Measurements from ENCODE around the gene ARMCX4. TPM values are rescaled to one million over a fixed set of nuclear protein-coding genes. Genes with fewer than 3 reads are reported as not detected.
"Not testable (repeated sequence)": the region's sequence is repeated elsewhere in the genome, so short reads cannot be mapped to it uniquely, and the experiment has no call there.

The ARMCX4 gene
- 1.4 and 1.9 TPM in 2 replicates for polyA plus RNA-seq (2014; cell fraction: cytosol; rRNA removed)
- 15.6 and 19.6 TPM in 2 replicates for polyA plus RNA-seq (2014; cell fraction: nucleus; rRNA removed)

DNA sequence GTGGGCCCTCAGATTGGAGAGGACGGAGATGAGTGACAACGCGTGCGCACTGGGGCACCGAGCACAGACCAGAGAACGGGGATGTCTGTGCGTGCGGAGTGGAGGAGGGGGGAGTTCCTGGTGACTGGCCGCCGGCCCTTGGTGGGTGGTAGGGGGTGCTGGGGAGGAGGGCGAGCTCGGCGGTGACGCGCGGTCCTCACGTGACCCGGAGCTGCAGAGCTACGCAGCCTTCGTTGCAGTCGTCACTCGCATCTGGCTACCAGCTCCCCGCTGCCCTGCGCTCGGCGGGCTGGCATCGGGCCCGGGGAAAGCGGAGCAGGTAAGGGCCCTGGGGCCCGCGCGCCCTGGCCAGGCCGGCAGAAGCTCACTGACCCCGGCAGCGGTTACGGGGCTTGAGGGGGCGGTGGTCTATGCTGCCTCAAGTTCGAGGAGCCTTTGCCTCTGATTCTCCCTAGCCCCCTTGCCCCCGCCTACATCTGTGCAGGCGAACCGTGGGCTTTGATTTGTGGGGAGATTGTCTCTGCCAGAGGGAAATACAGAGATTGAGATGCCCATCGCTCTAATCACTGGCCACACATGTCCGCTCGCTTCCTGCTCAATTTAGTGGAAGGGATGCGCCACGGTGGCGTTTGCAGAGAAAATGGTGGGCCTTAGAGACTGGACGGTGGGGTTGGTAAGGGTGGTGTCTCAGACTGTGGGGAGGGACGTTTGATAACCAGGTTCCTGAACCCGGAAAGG, at the start of gene ARMCX4:
Gene ARMCX4 (plus strand): TSS at position 245 of the 738 bp plus-strand sequence. CDS start 3,134 bp downstream, outside the sequence.
- peak; percentile 78 for DNase-seq (ENCODE audit: low spot score)

DNA sequence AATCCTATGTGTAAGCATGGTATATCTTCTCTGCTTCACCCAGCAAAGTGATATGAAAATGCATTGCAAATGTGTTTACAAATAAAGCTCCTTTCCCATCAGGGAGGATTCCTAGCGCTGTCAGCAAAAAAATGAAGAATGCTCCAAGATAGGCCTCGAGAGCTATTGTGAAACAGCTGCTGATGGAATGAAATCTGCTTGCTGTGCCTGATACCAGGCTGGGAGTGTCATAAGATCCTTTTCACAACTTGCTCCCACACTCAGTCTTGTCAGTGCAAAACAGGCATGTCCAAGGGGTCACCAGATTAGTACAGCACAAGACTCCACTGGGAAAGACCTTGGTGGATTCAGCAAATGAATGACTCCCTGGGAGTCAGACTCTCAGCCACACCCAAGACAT, 43.2 kb upstream of the ARMCX4 start:
- no peak for DNase-seq (ENCODE audit: low spot score)

- DNase-seq (ENCODE audit: low spot score) = no peak
Measured at GRCh38 chrX:101449279-101449678, 36.0 kb upstream of the ARMCX4 start.

GRCh38 chrX:101450085-101450484, 35.2 kb upstream of the ARMCX4 start:
- no peak for DNase-seq (ENCODE audit: low spot score)

GRCh38 chrX:101450961-101451360, 34.3 kb upstream of the ARMCX4 start:
- DNase-seq (ENCODE audit: low spot score) = no peak

GRCh38 chrX:101452056-101452455, 33.2 kb upstream of the ARMCX4 start:
- no peak for DNase-seq (ENCODE audit: low spot score)

DNA sequence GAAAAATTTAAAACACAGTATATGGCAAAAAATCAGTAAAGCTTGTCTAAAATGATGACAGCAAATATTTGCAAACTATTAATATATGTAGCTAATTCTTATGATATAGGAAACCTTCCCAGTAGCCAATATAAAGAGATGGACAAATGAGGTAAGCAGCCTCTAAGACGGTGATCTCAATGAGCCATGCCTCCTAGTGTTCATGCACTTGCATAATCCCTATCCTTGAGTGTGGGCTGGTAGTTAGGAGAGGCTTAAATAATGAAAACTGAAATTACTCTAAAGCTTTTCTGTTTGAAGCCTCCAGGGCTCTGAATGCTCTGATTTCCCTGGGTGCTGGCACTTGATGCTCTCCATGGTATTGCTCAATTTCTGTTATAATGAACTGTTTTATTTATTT, 24.6 kb upstream of the ARMCX4 start:
- DNase-seq (ENCODE audit: low spot score) = no peak

DNA sequence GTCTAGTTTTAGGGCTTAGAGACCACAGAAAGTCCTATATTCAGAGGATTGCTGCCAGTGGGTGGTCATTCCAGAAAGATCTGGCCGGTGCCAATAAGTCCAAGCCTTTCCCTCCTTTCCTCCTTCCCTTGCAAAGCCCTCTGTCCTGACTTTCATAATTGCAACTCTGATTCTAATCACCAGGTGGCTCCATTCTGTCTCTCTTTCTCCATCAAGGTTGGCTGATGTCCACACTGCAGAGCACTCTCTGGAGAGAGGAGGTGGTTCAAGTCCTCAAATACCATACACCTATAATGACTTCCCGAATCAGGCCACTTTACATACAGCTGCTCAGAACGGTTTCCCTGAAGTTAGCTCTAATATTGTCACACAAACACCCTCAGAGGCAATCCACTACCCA, 22.4 kb upstream of the ARMCX4 start:
- peak; percentile 28 for DNase-seq (ENCODE audit: low spot score)

GRCh38 chrX:101478366-101478765, 6.9 kb upstream of the ARMCX4 start:
- no peak for DNase-seq (ENCODE audit: low spot score)

DNA sequence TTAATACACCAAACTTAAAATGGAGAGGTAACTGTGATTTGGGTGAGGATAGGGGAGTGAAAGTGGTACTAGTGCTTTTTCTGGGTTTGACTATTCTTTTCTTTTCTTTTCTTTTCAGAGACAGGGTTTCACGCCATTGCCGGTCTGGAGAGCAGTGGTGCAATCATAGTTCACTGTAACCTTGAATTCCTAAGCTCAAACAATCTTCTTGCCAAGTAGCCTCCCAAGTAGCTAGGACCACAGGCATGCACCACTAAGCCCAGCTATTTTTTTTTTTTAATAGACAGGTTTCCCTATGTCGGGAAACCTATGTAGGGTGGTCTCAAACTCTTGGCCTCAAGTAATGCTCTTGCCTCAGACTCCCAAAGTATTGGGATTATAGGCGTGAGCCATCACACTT, 3.0 kb upstream of the ARMCX4 start:
- no peak for DNase-seq (ENCODE audit: low spot score)

DNA sequence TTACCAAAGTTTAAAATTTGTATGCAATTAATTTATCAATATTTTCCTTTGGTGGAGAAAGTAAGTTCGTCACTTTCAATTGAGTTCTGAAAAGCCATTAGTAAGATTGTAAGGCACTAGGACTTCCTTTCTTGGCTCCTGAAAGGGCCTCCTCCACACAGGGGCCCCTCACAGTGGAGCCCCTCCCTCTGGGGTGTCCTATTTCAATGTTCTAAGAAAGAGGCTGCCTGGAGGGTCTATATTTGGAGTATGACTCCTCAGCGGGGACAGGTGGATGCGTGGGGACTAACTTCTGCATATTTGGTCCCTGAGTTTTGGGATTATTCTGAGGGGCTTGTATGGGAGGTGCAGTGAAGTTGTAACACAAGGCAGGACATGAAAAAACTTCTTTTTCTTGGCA, 1.6 kb upstream of the ARMCX4 start:
- no peak for DNase-seq (ENCODE audit: low spot score)

DNA sequence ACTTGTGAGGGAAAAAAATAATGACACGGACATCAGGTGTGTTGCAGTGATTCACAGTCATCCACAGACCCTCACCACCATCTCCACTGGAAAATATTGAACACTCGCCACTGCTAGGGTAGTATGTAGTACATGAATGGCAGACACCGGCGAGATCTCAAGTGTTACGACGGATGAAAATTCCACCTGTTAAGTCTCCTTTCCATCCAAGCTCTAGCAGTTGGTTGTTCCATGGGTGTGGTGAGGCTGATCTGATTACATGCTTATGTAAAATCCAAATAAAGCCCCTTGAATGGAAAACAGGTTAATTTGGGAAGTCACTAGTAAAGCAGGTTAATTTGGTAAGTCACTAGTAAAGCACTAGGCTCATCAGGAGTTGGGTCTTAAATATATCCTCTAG, 1.1 kb upstream of the ARMCX4 start:
- no peak for DNase-seq (ENCODE audit: low spot score)

DNA sequence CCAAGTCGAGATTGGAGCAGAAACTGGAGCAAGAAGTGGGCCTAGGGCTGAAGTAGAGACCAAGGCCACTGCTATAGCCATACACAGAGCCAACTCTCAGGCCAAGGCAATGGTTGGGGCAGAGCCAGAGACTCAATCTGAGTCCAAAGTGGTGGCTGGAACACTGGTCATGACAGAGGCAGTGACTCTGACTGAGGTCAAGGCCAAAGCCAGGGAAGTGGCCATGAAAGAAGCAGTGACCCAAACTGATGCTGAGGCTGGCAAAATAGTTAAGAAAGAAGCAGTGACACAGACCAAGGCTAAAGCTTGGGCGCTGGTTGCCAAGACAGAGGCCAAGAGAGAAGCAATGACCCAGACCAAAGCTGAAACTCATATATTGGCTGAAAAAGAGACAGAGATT, 3.5 kb downstream of the ARMCX4 start:
- DNase-seq (ENCODE audit: low spot score) = no peak

DNA sequence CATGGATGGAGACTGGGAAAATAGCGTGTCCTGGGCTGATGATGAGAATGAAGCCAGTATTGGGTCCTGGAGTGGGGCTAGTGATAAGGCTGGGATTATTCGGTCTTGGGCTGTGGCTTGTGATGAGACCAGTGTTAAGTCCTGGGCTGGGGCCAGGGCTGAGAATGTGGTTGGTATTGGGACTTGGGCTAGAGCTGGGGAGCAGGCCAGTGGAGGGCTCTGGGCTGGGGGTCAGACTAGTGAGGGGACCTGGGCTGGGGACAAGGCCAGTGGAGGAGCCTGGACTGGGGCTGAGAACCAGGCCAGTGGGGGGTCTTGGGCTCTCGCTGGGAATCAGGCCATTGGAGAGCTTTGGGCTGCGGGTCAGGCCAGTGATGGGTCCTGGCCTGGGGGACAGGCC, 6.7 kb downstream of the ARMCX4 start:
- DNase-seq (ENCODE audit: low spot score) = no peak

DNA sequence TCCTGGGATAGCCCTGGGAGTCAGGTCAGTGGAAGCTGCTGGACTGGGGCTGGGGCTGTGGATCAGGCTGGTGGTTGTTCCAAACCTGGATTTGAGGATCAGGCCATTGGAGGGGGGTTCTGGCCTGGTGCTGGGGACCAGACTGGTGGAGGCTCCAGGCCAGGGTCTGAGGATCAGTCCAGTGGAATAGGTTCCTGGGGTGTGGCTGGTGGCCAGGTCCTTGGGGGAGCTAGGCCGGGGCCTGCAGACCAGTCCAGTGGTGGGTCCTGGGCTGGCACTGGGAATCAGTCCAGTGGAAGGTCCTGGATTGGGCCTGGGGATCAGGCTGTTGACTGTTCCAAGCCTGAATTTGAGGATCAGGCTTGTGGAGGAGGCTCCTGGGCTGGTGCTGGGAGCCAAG, 8.0 kb downstream of the ARMCX4 start:
- no peak for DNase-seq (ENCODE audit: low spot score)

- not testable (repeated sequence) for DNase-seq (ENCODE audit: low spot score)
Measured at GRCh38 chrX:101502929-101503328, 17.7 kb downstream of the ARMCX4 start.

DNA sequence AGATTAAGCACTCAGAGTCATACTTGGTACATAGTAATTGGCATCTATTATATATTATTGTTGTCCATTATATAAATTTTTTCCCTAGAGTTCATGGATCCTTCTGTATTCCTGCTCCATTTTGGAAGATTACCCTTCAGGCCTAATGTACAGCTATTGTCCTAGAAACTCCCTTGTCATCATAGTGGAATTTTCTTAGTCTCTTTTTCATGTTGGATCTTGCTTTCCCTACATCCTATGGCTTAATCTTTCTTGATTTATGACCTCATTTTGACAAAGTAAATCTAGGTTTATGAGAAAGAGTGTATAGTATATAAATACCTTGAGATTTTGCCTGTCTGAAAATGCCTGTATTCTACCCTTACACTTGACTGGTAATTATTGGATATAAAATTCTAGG, 22.1 kb downstream of the ARMCX4 start:
- no peak for DNase-seq (ENCODE audit: low spot score)

DNA sequence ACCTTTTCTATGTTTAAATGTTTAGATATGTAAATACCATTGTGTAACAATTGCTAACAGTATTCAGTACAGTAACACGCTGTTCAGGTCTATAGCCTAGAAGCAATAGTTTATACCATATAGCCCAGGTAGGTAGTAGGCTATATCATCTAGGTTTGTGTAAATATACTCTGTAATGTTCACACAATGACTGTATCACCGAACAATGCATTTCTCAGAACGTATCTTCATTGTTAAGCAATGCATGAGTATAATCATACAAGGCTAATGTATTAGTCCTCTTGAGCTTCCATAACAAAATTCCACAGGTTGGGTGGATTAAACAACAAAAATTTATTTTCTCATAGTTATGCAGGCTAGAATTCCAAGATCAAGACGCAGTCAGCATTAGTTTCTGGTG, 22.7 kb downstream of the ARMCX4 start:
- DNase-seq (ENCODE audit: low spot score) = no peak

- no peak for DNase-seq (ENCODE audit: low spot score)
Measured at GRCh38 chrX:101530944-101531343, 45.7 kb downstream of the ARMCX4 start.
